HL-60 (cell line): Measurements from ENCODE around the gene ZBTB7B.

Experiments used
- GABPA ChIP-seq: IDR thresholded peaks from 2 replicates; pipeline ENCODE4 v1.6.1; 2012; ENCODE audit warnings: low read depth
- POLR2AphosphoS5 ChIP-seq: IDR thresholded peaks from 2 replicates; pipeline ENCODE4 v1.6.1; 2012; ENCODE audit warnings: low read depth
- SPI1 ChIP-seq: IDR thresholded peaks from 2 replicates; pipeline ENCODE4 v1.6.1; 2012; ENCODE audit warnings: low read depth, mild to moderate bottlenecking, borderline replicate concordance
- TF ChIP-seq, protein P1 (sequence below): IDR thresholded peaks from one replicate; pipeline ENCODE4 v1.5.1; 2011; ENCODE audit warnings: low read length, control low read depth, inconsistent platforms; ENCODE audit not compliant: insufficient read depth
- TF ChIP-seq, protein P2 (sequence below): IDR thresholded peaks from 2 replicates; pipeline ENCODE4 v1.6.1; 2012; ENCODE audit warnings: low read depth; ENCODE audit not compliant: insufficient replicate concordance

DNA sequence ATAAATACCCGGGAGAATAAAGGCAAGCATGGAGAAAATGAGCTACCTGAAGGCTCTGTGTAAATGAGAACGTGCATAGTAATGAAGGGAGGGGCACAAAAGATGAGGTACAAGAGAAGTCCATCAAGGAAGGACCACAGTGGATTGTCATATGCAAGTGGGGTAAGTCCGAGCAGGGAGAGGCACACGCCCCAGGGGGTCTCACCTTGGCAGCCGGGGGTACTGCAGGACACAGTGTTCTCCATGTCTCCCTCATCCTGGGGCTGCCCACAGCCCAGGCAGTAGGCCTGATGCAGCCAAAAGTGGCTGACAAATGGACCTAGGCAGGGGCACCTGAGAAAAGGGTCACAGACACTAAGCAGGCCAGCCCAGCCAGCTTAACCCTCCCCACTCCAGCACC, 21.0 kb downstream of the ZBTB7B start:
- TF ChIP-seq, protein P1, sequence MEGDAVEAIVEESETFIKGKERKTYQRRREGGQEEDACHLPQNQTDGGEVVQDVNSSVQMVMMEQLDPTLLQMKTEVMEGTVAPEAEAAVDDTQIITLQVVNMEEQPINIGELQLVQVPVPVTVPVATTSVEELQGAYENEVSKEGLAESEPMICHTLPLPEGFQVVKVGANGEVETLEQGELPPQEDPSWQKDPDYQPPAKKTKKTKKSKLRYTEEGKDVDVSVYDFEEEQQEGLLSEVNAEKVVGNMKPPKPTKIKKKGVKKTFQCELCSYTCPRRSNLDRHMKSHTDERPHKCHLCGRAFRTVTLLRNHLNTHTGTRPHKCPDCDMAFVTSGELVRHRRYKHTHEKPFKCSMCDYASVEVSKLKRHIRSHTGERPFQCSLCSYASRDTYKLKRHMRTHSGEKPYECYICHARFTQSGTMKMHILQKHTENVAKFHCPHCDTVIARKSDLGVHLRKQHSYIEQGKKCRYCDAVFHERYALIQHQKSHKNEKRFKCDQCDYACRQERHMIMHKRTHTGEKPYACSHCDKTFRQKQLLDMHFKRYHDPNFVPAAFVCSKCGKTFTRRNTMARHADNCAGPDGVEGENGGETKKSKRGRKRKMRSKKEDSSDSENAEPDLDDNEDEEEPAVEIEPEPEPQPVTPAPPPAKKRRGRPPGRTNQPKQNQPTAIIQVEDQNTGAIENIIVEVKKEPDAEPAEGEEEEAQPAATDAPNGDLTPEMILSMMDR: no peak
- no peak for TF ChIP-seq GABPA
- TF ChIP-seq SPI1: no peak
- TF ChIP-seq, protein P2, sequence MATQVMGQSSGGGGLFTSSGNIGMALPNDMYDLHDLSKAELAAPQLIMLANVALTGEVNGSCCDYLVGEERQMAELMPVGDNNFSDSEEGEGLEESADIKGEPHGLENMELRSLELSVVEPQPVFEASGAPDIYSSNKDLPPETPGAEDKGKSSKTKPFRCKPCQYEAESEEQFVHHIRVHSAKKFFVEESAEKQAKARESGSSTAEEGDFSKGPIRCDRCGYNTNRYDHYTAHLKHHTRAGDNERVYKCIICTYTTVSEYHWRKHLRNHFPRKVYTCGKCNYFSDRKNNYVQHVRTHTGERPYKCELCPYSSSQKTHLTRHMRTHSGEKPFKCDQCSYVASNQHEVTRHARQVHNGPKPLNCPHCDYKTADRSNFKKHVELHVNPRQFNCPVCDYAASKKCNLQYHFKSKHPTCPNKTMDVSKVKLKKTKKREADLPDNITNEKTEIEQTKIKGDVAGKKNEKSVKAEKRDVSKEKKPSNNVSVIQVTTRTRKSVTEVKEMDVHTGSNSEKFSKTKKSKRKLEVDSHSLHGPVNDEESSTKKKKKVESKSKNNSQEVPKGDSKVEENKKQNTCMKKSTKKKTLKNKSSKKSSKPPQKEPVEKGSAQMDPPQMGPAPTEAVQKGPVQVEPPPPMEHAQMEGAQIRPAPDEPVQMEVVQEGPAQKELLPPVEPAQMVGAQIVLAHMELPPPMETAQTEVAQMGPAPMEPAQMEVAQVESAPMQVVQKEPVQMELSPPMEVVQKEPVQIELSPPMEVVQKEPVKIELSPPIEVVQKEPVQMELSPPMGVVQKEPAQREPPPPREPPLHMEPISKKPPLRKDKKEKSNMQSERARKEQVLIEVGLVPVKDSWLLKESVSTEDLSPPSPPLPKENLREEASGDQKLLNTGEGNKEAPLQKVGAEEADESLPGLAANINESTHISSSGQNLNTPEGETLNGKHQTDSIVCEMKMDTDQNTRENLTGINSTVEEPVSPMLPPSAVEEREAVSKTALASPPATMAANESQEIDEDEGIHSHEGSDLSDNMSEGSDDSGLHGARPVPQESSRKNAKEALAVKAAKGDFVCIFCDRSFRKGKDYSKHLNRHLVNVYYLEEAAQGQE: no peak
- TF ChIP-seq POLR2AphosphoS5: no peak
